Heart left ventricle (tissue), 16 donors: ENCODE measurements around the gene SACS. TPM values are rescaled to one million over a fixed set of nuclear protein-coding genes. Genes with fewer than 3 reads are reported as not detected.

ENCODE experiments used
- ATAC-seq, 4 donors: fragments of 200-7000 bp; cut with Tn5 transposase; one replicate each; pipeline ENCODE4 v1.9.1; 2020 to 2022; ENCODE audit warnings: moderate library complexity in 4 of 4, mild to moderate bottlenecking in 3 of 4, moderate number of reproducible peaks in 1 of 4
- DNase-seq, 5 donors: peaks; one replicate each; pipeline ENCODE4 v3.0.0-alpha.2; 2020
- H3K27ac ChIP-seq, 12 donors: fragments of 200-600 bp; sonication (generic) in 4 of 12; one replicate each; pipeline versions ENCODE4 v1.5.0 to v1.8.0; 2016 to 2022; ENCODE audit warnings: mild to moderate bottlenecking in 2 of 12
- H3K27me3 ChIP-seq, 9 donors: fragments of 200-600 bp; sonication (generic) in 2 of 9; one replicate each; pipeline versions ENCODE4 v1.5.1 to v1.8.0; 2016 to 2022; ENCODE audit warnings: mild to moderate bottlenecking in 3 of 9
- H3K36me3 ChIP-seq, 9 donors: fragments of 200-600 bp; sonication (generic) in 2 of 9; one replicate each; pipeline versions ENCODE4 v1.5.0 to v1.8.0; 2018 to 2022; ENCODE audit warnings: mild to moderate bottlenecking in 2 of 9
- H3K4me1 ChIP-seq, 12 donors: fragments of 200-600 bp; sonication (generic) in 4 of 12; one replicate each; pipeline versions ENCODE4 v1.5.0 to v1.8.0; 2016 to 2022; ENCODE audit warnings: mild to moderate bottlenecking in 3 of 12
- H3K4me3 ChIP-seq, 12 donors: fragments of 200-600 bp; sonication (generic) in 4 of 12; one replicate each; pipeline versions ENCODE4 v1.5.0 to v1.8.0; 2017 to 2022; ENCODE audit warnings: mild to moderate bottlenecking in 9 of 12, moderate library complexity in 4 of 12
- H3K9me3 ChIP-seq, 12 donors: fragments of 200-600 bp; sonication (generic) in 4 of 12; one replicate each; pipeline versions ENCODE4 v1.5.0 to v1.8.0; 2016 to 2022; ENCODE audit warnings: mild to moderate bottlenecking in 1 of 12
- POLR2A ChIP-seq, 2 donors: fragments of 450-650 bp; IDR thresholded peaks; one replicate each; pipeline ENCODE4 v1.6.1; 2017; ENCODE audit warnings: antibody characterized with exemption in 2 of 2, mild to moderate bottlenecking in 2 of 2, moderate library complexity in 2 of 2
- WGBS, 4 donors: extraction: QIAGEN DNeasy Blood & Tissue Kit in 2 of 4; methylation state at CpG; one replicate each; pipeline versions ENCODE4 v1.1.5 to v1.1.7; 2013 to 2018; 5-methylcytosine and 5-hydroxymethylcytosine counted together
- intact Hi-C, 10 donors: fragments of 100-400 bp; cut with DNase I; formaldehyde crosslinking; loops; one replicate each; pipeline versions ENCODE4 v1.11.1 to v1.14.2; 2022
- polyA plus RNA-seq, 2 donors: library from polyadenylated mRNA; stranded (reverse); fragments of 200-250 nt; gene quantifications; one replicate each; pipeline ENCODE4 v1.2.3, GENCODE V29; 2013
- total RNA-seq, 9 donors: library from RNA; depleted of rRNA in 2 of 9; stranded (reverse); fragments of >200 nt in 2 of 9; fragmentation: NEBNext Ultra II Directional in 3 of 9; extraction: Animal tissue kit (Norgen Biotek cat#: 25700) in 3 of 9; gene quantifications; one replicate each; pipeline versions ENCODE4 v1.1.0 to v1.2.4, GENCODE V29; 2016 to 2023
- TF ChIP-seq, protein P1 (sequence below), 12 donors: fragments of 200-600 bp; sonication (generic) in 4 of 12; IDR thresholded peaks; one replicate each; pipeline versions ENCODE4 v1.5.0 to v1.8.0; 2018 to 2022; ENCODE audit warnings: antibody characterized with exemption in 12 of 12, mild to moderate bottlenecking in 5 of 12
- donor health status: ischemic (EF 13 %, LVEDD 7.1; RV severe dilation, severe dysfunction).
- donor health status: healthy with polysubstance abuse.
- donor health status: DM: no; HTN: yes; CAD: no.
- donor health status: DM: no; HTN: no; CAD: no.
- donor health status: ischemic (EF 25% LVEDD 6.9; RV normal size, moderate dysfunction).
- donor health status: ischemic (EF 25% LVEDD 5.7; RV mildly dilated, moderate dysfunction).
- donor health status: healthy.
- donor health status: DM: yes; HTN: yes; CAD: no.
- donor health status: ischemic (EF 35%, LVEDD 5.7; RV mildly dilated, moderate dysfunction).
- donor health status: nonischemic (EF 11% LVEDD 7.7; RV severe dilation, severe dysfunction).
- donor health status: DM: yes; HTN: yes; CAD: no.
- donor health status: PGD.
- donor health status: ischemic (EF 29% LVEDD 5.4; RV normal size, mild dysfunction).
- donor health status: nonischemic (EF 23%, LVEDD 6.1; RV moderate dilation, normal function).

SACS gene
- total and polyA plus RNA-seq, 11 donors: 2.8 to 29.3 (median 19.7) TPM

DNA sequence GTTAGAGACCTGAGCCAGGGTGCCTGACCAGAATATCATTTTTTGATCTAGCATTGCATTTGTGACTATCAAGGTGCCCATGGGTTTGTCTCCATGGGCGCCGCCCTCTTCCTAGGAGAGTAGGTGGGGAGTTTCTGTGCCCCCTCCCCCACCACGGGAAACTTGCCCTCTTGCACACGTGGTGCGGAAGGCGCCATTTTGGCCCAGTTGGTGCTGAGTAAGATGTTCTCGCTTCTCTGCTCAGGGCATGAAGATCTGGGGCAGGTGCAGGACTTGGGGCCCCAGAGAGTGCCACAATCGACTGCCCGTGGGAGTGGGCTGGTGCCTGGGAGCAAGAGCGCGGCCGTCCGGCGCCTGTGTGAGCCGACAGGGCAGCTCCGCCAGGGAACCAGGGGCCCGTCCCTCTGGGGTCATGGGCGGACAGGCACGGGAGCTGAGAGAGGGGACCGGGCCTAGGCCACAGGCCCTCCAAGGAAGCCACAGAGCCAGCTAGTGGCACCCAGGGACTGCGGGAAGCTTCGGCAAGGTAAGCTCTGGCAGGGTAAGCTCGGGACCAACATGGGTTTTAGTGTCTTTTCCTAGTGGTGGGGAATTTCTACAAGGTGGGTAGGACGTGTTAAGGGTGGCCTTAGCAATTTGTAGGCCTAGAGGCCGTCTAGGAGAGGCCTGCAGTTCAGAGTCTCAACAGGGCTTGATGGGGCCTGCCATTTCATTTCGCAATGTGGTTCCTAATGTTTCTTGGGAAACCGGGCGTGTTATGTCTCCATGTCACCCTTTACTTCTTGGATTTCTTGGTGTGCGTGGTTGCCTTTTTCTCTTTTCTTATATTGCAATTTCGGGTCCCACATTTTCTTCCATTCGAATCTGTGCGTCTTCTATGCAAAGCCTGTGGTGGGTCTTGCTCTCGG lies 14.5 kb downstream of the SACS start:
- Histone ChIP-seq H3K9me3 (no peaks in the 10 kb centered on the region), H3K27me3 (no peaks in the 10 kb centered on the region), H3K36me3 (no peaks in the 10 kb centered on the region), H3K27ac (no peak overlapping the region), H3K4me1 (no peaks in the 10 kb centered on the region), H3K4me3 (no peak overlapping the region)
- no peak for DNase-seq
- ATAC-seq: no peak
- WGBS, 4 donors: 95 to 98% (median 97%) methylated on average over 23 to 33 of the region's 33 CpGs
- no peak for TF ChIP-seq POLR2A (IDR thresholded peaks at IDR 0.05)
- TF ChIP-seq, protein P1, sequence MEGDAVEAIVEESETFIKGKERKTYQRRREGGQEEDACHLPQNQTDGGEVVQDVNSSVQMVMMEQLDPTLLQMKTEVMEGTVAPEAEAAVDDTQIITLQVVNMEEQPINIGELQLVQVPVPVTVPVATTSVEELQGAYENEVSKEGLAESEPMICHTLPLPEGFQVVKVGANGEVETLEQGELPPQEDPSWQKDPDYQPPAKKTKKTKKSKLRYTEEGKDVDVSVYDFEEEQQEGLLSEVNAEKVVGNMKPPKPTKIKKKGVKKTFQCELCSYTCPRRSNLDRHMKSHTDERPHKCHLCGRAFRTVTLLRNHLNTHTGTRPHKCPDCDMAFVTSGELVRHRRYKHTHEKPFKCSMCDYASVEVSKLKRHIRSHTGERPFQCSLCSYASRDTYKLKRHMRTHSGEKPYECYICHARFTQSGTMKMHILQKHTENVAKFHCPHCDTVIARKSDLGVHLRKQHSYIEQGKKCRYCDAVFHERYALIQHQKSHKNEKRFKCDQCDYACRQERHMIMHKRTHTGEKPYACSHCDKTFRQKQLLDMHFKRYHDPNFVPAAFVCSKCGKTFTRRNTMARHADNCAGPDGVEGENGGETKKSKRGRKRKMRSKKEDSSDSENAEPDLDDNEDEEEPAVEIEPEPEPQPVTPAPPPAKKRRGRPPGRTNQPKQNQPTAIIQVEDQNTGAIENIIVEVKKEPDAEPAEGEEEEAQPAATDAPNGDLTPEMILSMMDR (IDR thresholded peaks at IDR 0.05): no peak
- intact Hi-C loops: no loop called here

DNA sequence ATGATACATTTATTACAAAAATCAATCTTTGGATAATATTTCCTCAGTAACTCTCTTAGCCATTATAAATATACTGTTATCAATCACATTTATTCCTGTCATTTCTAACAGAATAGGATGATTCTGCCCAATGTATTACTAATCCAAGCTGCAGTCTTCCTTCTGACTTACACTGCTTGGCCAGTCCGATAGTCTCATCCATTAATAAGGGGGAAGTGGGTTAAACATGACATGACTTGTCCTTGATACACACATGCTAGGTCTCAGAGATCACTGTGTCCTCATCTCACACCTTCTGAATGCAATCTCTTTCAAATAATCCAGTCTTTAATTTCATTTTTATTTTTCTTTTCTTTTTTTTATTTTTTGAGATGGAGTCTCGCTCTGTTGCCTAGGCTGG lies 18.8 kb downstream of the SACS start:
- ATAC-seq (no peak), DNase-seq (no peak)
- Histone ChIP-seq H3K4me1 (peaks cover 0 to 7% (median 0%) of the 10 kb centered on the region in 12 donors), H3K9me3 (no peaks in the 10 kb centered on the region), H3K27me3 (no peaks in the 10 kb centered on the region), H3K27ac (no peak overlapping the region), H3K4me3 (no peak overlapping the region), H3K36me3 (no peaks in the 10 kb centered on the region)
- TF ChIP-seq, protein P1 (IDR thresholded peaks at IDR 0.05): no peak
- no peak for TF ChIP-seq POLR2A (IDR thresholded peaks at IDR 0.05)
- intact Hi-C loops: no loop called here
- 93 to 98% (median 95%) methylated on average over 2 of the region's 2 CpGs for WGBS, 4 donors

DNA sequence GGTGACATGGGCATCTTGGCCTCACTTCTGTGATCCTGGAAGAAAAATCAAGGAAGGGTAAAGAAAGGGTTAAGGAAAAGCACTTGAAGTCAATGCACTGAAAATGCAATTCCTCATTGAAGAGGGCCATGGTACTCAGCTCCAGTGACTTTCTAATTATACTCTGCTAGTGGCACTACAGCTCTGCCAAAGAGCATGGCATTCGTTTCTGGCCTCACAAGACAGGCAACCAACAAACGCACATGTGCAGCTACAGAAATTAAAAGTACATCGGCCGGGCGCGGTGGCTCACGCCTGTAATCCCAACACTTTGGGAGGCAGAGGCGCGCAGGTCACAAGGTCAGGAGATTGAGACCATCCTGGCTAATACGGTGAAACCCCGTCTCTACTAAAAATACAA lies 21.8 kb downstream of the SACS start:
- H3K4me3 ChIP-seq: no peak overlapping the region
- WGBS, 4 donors: 47 to 75% (median 69%) methylated on average over 11 of the region's 11 CpGs
- peak; percentile 79 to 93 (median 92) for ATAC-seq
- no peak for TF ChIP-seq POLR2A (IDR thresholded peaks at IDR 0.05)
- TF ChIP-seq, protein P1 (IDR thresholded peaks at IDR 0.05): no peak
- no peak overlapping the region for H3K27ac ChIP-seq
- H3K9me3 ChIP-seq: no peaks in the 10 kb centered on the region
- peaks cover 0 to 7% (median 1%) of the 10 kb centered on the region in 12 donors for H3K4me1 ChIP-seq
- H3K36me3 ChIP-seq: no peaks in the 10 kb centered on the region
- intact Hi-C loops: no loop called here
- DNase-seq: peak in 1 of 5 donors; percentile 50
- H3K27me3 ChIP-seq: no peaks in the 10 kb centered on the region

DNA sequence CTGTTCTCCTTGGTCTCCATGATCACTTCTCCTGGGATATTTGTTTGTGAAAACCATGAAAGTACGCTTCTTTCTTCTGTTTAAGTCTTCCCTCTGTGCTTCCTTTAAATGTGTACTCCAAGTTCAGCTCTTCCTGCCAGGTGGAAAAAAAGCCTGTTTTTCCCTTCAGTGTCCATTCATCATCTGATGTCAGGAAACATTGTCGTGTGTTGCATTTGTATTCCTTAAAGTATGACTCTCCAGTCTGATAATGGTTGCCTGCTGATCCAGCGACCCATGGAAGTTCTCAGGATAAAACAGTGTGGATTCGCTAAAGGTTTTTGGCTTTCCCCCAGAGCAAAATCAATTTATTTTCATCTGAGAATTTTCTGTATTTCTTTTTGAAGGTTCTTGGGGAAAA lies 22.3 kb downstream of the SACS start:
- ATAC-seq: no peak
- H3K36me3 ChIP-seq: no peaks in the 10 kb centered on the region
- no peaks in the 10 kb centered on the region for H3K9me3 ChIP-seq
- H3K27me3 ChIP-seq: no peaks in the 10 kb centered on the region
- intact Hi-C loops: no loop called here
- no peak overlapping the region for H3K4me3 ChIP-seq
- H3K27ac ChIP-seq: no peak overlapping the region
- H3K4me1 ChIP-seq: peaks cover 0 to 7% (median 1%) of the 10 kb centered on the region in 12 donors
- TF ChIP-seq, protein P1 (IDR thresholded peaks at IDR 0.05): no peak
- TF ChIP-seq POLR2A (IDR thresholded peaks at IDR 0.05): no peak
- WGBS, 4 donors: 46 to 61% (median 59%) methylated on average over 4 of the region's 4 CpGs
- DNase-seq: no peak
